ENCODE data around the gene LRRC4B.

Gene LRRC4B

GRCh38 chr19:50551715-50552187 lies 16.5 kb downstream of the LRRC4B start:
- H3K4me3 ChIP-seq (ENCODE audit: low read depth, low read length): no peak overlapping the region
- in situ Hi-C loops (cut with HindIII; ENCODE audit: low sequenced_read_pairs): no loop called here
- DNase-seq (ENCODE audit: low read depth): no peak
- no peak for TF ChIP-seq CTCF (IDR thresholded peaks at IDR 0.05; ENCODE audit: low read depth, low read length, missing control alignments)

GRCh38 chr19:50551034-50551714 lies 17.1 kb downstream of the LRRC4B start:
- DNase-seq (ENCODE audit: low read depth): no peak
- TF ChIP-seq CTCF (IDR thresholded peaks at IDR 0.05; ENCODE audit: low read depth, low read length, missing control alignments): no peak
- H3K4me3 ChIP-seq (ENCODE audit: low read depth, low read length): no peak overlapping the region
- in situ Hi-C loops (cut with HindIII; ENCODE audit: low sequenced_read_pairs): no loop called here

GRCh38 chr19:50550594-50550966 lies 17.7 kb downstream of the LRRC4B start:
- H3K4me3 ChIP-seq (ENCODE audit: low read depth, low read length): no peak overlapping the region

GRCh38 chr19:50549927-50550593 lies 18.2 kb downstream of the LRRC4B start:
- in situ Hi-C loops (cut with HindIII; ENCODE audit: low sequenced_read_pairs): no loop called here
- H3K4me3 ChIP-seq (ENCODE audit: low read depth, low read length): no peak overlapping the region
- DNase-seq (ENCODE audit: low read depth): no peak
- no peak for TF ChIP-seq CTCF (IDR thresholded peaks at IDR 0.05; ENCODE audit: low read depth, low read length, missing control alignments)

More at GRCh38 chr19:50550594-50550966, 17.7 kb downstream of the LRRC4B start:
- DNase-seq (ENCODE audit: low read depth): no peak
- in situ Hi-C loops (cut with HindIII; ENCODE audit: low sequenced_read_pairs): no loop called here
- no peak for TF ChIP-seq CTCF (IDR thresholded peaks at IDR 0.05; ENCODE audit: low read depth, low read length, missing control alignments)

- no peak for DNase-seq (ENCODE audit: low read depth)
- no peak for TF ChIP-seq CTCF (IDR thresholded peaks at IDR 0.05; ENCODE audit: low read depth, low read length, missing control alignments)
- H3K4me3 ChIP-seq (ENCODE audit: low read depth, low read length): no peak overlapping the region
- in situ Hi-C loops (cut with HindIII; ENCODE audit: low sequenced_read_pairs): no loop called here
Observed at GRCh38 chr19:50549059-50549926, 18.9 kb downstream of the LRRC4B start.
